DOHH2 (cell line): ENCODE results near the gene FHOD1.

Experiments
- CTCF ChIP-seq: fragments of 200-600 bp; sonication (generic); IDR thresholded peaks from one replicate; pipeline ENCODE4 v1.5.1; 2014; ENCODE audit warnings: antibody characterized with exemption, mild to moderate bottlenecking, low read depth, low read length; ENCODE audit not compliant: poor library complexity, severe bottlenecking
- EZH2phosphoT487 ChIP-seq: fragments of 200-600 bp; sonication (generic); IDR thresholded peaks from 2 replicates; pipeline ENCODE4 v1.6.1; 2017; ENCODE audit warnings: borderline replicate concordance, mild to moderate bottlenecking, antibody characterized with exemption, low read length, moderate library complexity, mixed read lengths

- no peak for TF ChIP-seq CTCF
- no peak for TF ChIP-seq EZH2phosphoT487
Measured at GRCh38 chr16:67254801-67255552, 7.7 kb upstream of the FHOD1 start.
